ENCODE results near the gene ST6GALNAC4. TPM values are rescaled to one million over a fixed set of nuclear protein-coding genes. Genes with fewer than 3 reads are reported as not detected.
A peak's percentile ranks its signal among the peaks of the same experiment; 100 is the strongest.

ST6GALNAC4 gene
- total and polyA plus RNA-seq, 7 donors, result 8.9 to 52.6 (median 24.3) TPM

DNA sequence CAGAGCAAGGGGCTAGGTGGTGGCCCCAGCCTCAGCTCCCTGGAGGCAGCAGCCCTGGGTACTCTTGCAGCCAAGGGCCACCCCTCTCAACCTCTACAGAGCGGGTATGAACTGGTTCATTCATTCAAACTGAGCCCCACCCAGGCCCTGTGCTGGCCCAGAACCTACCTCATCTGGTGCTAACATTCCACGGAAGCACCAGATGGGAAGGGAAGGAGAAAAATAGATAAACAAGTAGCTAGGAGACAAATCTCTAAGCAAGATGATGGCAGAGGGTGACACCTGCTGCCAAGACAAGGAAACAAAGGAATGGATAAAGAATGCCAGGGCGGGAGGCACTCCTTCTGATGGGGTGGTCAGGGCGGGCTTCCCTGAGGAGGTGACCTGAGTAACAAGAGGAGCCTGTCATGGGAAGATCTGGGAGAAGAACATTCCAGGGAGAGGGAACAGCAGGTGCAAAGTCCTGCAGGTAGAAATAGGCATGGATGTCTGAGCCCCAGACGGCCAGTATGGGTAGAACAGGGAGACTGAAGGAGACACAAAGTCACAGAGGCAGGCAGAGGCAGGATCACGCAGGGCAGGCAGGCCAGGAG is 6.1 kb downstream of the ST6GALNAC4 start:
- TF ChIP-seq, protein P1, sequence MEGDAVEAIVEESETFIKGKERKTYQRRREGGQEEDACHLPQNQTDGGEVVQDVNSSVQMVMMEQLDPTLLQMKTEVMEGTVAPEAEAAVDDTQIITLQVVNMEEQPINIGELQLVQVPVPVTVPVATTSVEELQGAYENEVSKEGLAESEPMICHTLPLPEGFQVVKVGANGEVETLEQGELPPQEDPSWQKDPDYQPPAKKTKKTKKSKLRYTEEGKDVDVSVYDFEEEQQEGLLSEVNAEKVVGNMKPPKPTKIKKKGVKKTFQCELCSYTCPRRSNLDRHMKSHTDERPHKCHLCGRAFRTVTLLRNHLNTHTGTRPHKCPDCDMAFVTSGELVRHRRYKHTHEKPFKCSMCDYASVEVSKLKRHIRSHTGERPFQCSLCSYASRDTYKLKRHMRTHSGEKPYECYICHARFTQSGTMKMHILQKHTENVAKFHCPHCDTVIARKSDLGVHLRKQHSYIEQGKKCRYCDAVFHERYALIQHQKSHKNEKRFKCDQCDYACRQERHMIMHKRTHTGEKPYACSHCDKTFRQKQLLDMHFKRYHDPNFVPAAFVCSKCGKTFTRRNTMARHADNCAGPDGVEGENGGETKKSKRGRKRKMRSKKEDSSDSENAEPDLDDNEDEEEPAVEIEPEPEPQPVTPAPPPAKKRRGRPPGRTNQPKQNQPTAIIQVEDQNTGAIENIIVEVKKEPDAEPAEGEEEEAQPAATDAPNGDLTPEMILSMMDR (IDR thresholded peaks at IDR 0.05), result no peak
- no peaks in the 10 kb centered on the region for H3K27me3 ChIP-seq (ENCODE audit: insufficient read depth in 3 of 3, low read length in 2 of 3)
- intact Hi-C loops (cut with DNase I), result no loop called here
- no peak for ATAC-seq
- peak overlapping the region; percentile 50 for H3K27ac ChIP-seq
- peaks cover 0 to 48% of the 10 kb centered on the region in 2 donors for H3K36me3 ChIP-seq (ENCODE audit: insufficient read depth in 1 of 2, low read depth in 1 of 2)
- H3K4me3 ChIP-seq, result no peak overlapping the region
- peaks cover 8% of the 10 kb centered on the region for H3K4me1 ChIP-seq
- peak in 1 of 2 donors; percentile 46 for DNase-seq
- 74 to 75% (median 75%) methylated on average over 6 of the region's 6 CpGs for WGBS, 3 donors
- no peaks in the 10 kb centered on the region for H3K9me3 ChIP-seq

DNA sequence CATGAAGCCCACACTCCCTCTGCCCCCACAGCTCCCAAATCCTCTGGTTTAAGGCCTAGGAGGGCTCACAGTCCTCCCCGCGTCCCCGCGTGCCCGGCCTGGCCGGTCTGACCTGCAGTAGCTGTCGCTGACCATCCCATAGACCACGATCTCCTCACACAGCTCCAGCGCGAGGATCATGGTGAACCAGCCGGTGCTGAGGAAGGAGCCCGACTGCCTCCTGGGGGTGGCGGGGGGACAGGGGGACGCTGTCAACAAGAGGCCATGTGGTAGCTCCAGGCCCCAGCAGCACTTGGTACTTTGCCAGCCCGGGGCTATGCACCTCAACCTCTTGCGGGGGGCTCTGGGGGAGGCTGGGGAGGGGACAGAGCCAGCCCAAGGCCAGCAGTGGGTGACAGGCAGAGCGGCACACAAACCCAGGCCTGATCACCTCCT is 7.0 kb downstream of the ST6GALNAC4 start:
- H3K27ac ChIP-seq, result no peak overlapping the region
- peaks cover 0 to 48% of the 10 kb centered on the region in 2 donors for H3K36me3 ChIP-seq (ENCODE audit: insufficient read depth in 1 of 2, low read depth in 1 of 2)
- H3K9me3 ChIP-seq, result no peaks in the 10 kb centered on the region
- TF ChIP-seq, protein P1 (IDR thresholded peaks at IDR 0.05), result no peak
- H3K27me3 ChIP-seq (ENCODE audit: insufficient read depth in 3 of 3, low read length in 2 of 3), result no peaks in the 10 kb centered on the region
- 88 to 94% (median 89%) methylated on average over 17 of the region's 17 CpGs for WGBS, 3 donors
- DNase-seq (peak in 1 of 2 donors; percentile 38), ATAC-seq (no peak)
- intact Hi-C loops (cut with DNase I), result no loop called here
- H3K4me1 ChIP-seq, result peaks cover under 1% of the 10 kb centered on the region
- H3K4me3 ChIP-seq, result no peak overlapping the region

DNA sequence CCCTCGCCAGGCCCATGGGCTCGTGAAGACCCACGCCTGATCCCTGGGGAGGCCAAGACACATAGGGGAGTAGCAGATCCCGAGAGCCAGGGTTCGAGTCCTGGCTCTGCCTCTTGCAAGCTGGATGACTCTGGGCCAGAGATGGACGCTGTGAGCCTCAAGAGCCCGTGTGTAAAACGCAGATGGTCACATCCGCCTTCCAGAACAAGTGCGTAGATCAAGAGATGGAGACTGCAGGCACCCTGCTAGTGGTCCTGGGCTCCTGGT is 8.2 kb downstream of the ST6GALNAC4 start:
- no peaks in the 10 kb centered on the region for H3K27me3 ChIP-seq (ENCODE audit: insufficient read depth in 3 of 3, low read length in 2 of 3)
- H3K36me3 ChIP-seq (ENCODE audit: insufficient read depth in 1 of 2, low read depth in 1 of 2), result peaks cover 0 to 43% of the 10 kb centered on the region in 2 donors
- TF ChIP-seq, protein P1 (IDR thresholded peaks at IDR 0.05), result no peak
- 95 to 97% (median 95%) methylated on average over 10 of the region's 10 CpGs for WGBS, 3 donors
- H3K27ac ChIP-seq, result no peak overlapping the region
- peaks cover 6% of the 10 kb centered on the region for H3K4me1 ChIP-seq
- no peak overlapping the region for H3K4me3 ChIP-seq
- ATAC-seq (no peak), DNase-seq (no peak)
- H3K9me3 ChIP-seq, result no peaks in the 10 kb centered on the region
- intact Hi-C loops (cut with DNase I), result no loop called here

DNA sequence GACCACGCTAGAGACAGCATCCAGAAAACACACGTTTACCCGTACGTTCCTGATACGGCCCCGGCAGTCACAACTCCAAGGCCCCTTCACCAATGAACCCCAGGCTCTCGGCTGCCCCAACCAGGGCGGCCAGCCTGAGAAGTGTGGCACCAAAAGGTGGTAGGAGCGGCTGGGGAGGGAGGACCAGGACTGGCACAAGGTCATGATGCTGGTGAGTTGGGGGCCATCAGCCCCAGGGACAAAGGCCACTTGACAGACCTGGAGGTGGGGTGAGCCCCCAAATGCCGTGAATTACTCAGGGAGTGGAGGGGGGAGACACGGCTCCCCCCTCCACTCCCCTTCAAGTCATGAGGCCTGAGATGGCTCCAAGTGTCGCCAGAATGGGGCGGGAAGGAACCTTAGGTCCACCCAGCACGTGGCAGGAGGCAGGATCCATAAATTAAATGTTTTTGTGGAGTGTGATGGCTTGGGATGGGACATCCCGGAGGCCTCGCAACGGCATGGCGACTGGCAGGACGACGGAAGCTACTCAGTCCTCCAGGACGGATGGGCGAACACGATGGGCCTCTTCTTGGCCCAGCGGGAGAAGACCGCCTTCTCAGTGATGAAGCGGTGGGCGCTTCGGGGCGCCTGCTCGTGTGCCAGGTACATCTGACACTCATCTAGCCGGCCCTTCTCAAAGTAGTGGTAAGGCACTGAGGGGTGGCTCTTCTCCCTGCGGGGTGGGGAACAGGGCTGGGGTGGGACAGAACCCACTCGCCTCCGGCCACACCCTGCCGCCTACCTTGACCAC is 8.8 kb downstream of the ST6GALNAC4 start:
- Histone ChIP-seq H3K4me1 (peaks cover 11% of the 10 kb centered on the region), H3K27ac (no peak overlapping the region), H3K4me3 (no peak overlapping the region), H3K36me3 (ENCODE audit: insufficient read depth in 1 of 2, low read depth in 1 of 2) (peaks cover 0 to 42% of the 10 kb centered on the region in 2 donors), H3K9me3 (no peaks in the 10 kb centered on the region), H3K27me3 (ENCODE audit: insufficient read depth in 3 of 3, low read length in 2 of 3) (no peaks in the 10 kb centered on the region)
- TF ChIP-seq, protein P1 (IDR thresholded peaks at IDR 0.05), result no peak
- intact Hi-C loops (cut with DNase I), result no loop called here
- WGBS, 3 donors, result 87 to 91% (median 88%) methylated on average over 34 to 35 of the region's 35 CpGs
- DNase-seq (peak in 1 of 2 donors; percentile 48), ATAC-seq (no peak)
